ENCODE data around the gene AK4. TPM values are rescaled to one million over a fixed set of nuclear protein-coding genes. Genes with fewer than 3 reads are reported as not detected.

The AK4 gene
- polyA plus RNA-seq, 3 donors = 4.3 to 9.9 (median 6.7) TPM

DNA sequence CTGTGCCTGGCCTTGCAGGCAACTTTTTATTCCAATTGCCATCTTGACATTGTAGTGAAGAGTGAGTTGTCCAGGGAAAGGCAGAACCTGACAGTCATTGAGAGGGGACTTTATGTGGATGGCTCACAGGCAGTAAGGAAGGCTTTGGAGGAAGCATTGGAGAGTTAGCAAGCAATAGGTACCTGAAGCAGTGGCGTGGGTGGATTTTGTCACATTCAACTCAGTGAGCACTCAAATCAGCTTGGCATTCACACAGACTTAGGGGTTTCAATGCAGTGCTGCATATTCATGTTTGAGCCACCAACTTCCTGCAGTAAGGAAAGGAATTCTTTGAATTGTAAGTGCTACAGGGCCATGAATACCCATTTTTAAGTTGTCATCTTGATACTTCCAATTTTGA is 69.0 kb downstream of the AK4 start:
- H3K4me1 ChIP-seq (ENCODE audit: control insufficient read depth in 1 of 2, insufficient read depth in 2 of 2, low read length in 2 of 2) = no peaks in the 10 kb centered on the region
- no peak overlapping the region for H3K4me2 ChIP-seq (replicated peaks; ENCODE audit: extremely low read depth, low read length, poor library complexity, severe bottlenecking)
- H3K9ac ChIP-seq (ENCODE audit: insufficient read depth, low read length, poor library complexity, severe bottlenecking) = no peak overlapping the region
- H3K27ac ChIP-seq (ENCODE audit: low read depth in 1 of 2, low read length in 2 of 2) = no peak overlapping the region
- H3K4me3 ChIP-seq (replicated peaks in 1 of 3; ENCODE audit: low read depth in 2 of 3, low read length in 3 of 3) = no peak overlapping the region
- H2AFZ ChIP-seq (ENCODE audit: insufficient read depth, low read depth, low read length, poor library complexity, severe bottlenecking) = no peak overlapping the region
- TF ChIP-seq, protein P1, sequence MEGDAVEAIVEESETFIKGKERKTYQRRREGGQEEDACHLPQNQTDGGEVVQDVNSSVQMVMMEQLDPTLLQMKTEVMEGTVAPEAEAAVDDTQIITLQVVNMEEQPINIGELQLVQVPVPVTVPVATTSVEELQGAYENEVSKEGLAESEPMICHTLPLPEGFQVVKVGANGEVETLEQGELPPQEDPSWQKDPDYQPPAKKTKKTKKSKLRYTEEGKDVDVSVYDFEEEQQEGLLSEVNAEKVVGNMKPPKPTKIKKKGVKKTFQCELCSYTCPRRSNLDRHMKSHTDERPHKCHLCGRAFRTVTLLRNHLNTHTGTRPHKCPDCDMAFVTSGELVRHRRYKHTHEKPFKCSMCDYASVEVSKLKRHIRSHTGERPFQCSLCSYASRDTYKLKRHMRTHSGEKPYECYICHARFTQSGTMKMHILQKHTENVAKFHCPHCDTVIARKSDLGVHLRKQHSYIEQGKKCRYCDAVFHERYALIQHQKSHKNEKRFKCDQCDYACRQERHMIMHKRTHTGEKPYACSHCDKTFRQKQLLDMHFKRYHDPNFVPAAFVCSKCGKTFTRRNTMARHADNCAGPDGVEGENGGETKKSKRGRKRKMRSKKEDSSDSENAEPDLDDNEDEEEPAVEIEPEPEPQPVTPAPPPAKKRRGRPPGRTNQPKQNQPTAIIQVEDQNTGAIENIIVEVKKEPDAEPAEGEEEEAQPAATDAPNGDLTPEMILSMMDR (IDR thresholded peaks at IDR 0.05) = no peak
- H3K27me3 ChIP-seq (ENCODE audit: control insufficient read depth in 2 of 2, insufficient read depth in 2 of 2, low read length in 2 of 2) = no peaks in the 10 kb centered on the region
- no peaks in the 10 kb centered on the region for H3K9me3 Mint-ChIP-seq
- no peaks in the 10 kb centered on the region for H3K27me3 Mint-ChIP-seq (ENCODE audit: low read depth in 3 of 3)
- peaks cover 7 to 15% of the 10 kb centered on the region in 2 donors for H3K36me3 Mint-ChIP-seq
- no peak overlapping the region for H3K4me3 Mint-ChIP-seq
- H3K36me3 ChIP-seq (replicated peaks in 1 of 2; ENCODE audit: control insufficient read depth in 1 of 2, insufficient read depth in 2 of 2, low read length in 2 of 2) = peaks cover 0 to 11% of the 10 kb centered on the region in 2 donors
- H4K20me1 ChIP-seq (ENCODE audit: insufficient read depth, low read length) = no peaks in the 10 kb centered on the region
- H3K9me3 ChIP-seq (replicated peaks in 1 of 2; ENCODE audit: control insufficient read depth in 1 of 2, insufficient read depth in 1 of 2, low read length in 2 of 2) = no peaks in the 10 kb centered on the region
- peaks cover 6% of the 10 kb centered on the region for H3K4me1 Mint-ChIP-seq
- DNase-seq = no peak
- no peak overlapping the region for H3K27ac Mint-ChIP-seq
- intact Hi-C loops (cut with micrococcal nuclease) = no loop called here
- peaks cover 4% of the 10 kb centered on the region for H3K79me2 ChIP-seq (ENCODE audit: insufficient read depth, low read length)
- 100% methylated on average over 1 of the region's 1 CpG for WGBS (ENCODE audit: insufficient coverage)

DNA sequence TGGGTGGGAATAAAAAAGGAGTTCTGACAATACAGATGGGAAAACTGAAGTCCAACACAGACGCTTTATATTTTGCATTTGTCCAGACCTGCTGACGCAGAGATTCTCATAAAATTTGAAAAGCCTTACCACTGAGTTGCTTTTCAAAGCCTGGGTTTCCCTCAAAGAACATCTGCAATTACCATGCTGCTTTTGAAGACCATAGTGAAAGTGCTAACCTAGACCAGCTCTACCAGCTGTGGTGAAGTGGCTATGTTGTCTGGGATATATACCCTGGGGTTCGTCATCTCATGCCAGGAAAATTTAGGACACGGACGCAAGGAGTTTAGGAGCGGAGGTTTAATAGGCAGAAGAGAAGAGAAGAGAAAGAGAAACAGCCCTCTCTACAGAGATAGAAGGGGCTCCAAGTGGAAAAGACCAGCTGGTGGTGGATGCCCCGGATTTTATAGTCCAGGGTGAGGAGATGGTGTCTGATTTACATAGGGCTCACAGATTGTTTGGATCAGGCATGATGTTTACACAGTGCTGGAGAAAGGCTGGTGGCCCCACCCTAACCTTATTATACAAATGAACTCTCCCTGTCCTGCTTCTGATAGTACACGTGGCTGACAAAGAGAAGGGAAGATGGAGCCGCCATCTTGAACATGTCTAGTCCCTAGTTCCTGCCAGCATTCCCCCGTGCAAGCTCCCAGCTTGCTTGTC is 73.8 kb downstream of the AK4 start:
- Histone ChIP-seq H3K4me1 (ENCODE audit: control insufficient read depth in 1 of 2, insufficient read depth in 2 of 2, low read length in 2 of 2) (no peaks in the 10 kb centered on the region), H3K79me2 (ENCODE audit: insufficient read depth, low read length) (peaks cover under 1% of the 10 kb centered on the region), H3K4me3 (replicated peaks in 1 of 3; ENCODE audit: low read depth in 2 of 3, low read length in 3 of 3) (no peak overlapping the region), H3K27ac (ENCODE audit: low read depth in 1 of 2, low read length in 2 of 2) (no peak overlapping the region), H2AFZ (ENCODE audit: insufficient read depth, low read depth, low read length, poor library complexity, severe bottlenecking) (no peak overlapping the region), H3K27me3 (ENCODE audit: control insufficient read depth in 2 of 2, insufficient read depth in 2 of 2, low read length in 2 of 2) (no peaks in the 10 kb centered on the region), H3K4me2 (replicated peaks; ENCODE audit: extremely low read depth, low read length, poor library complexity, severe bottlenecking) (no peak overlapping the region), H3K9ac (ENCODE audit: insufficient read depth, low read length, poor library complexity, severe bottlenecking) (no peak overlapping the region), H4K20me1 (ENCODE audit: insufficient read depth, low read length) (no peaks in the 10 kb centered on the region), H3K36me3 (replicated peaks in 1 of 2; ENCODE audit: control insufficient read depth in 1 of 2, insufficient read depth in 2 of 2, low read length in 2 of 2) (peaks cover 3 to 26% of the 10 kb centered on the region in 2 donors), H3K9me3 (replicated peaks in 1 of 2; ENCODE audit: control insufficient read depth in 1 of 2, insufficient read depth in 1 of 2, low read length in 2 of 2) (no peaks in the 10 kb centered on the region)
- no peaks in the 10 kb centered on the region for H3K4me1 Mint-ChIP-seq
- no peaks in the 10 kb centered on the region for H3K9me3 Mint-ChIP-seq
- WGBS (ENCODE audit: insufficient coverage) = 100% methylated on average over 3 of the region's 10 CpGs
- H3K27ac Mint-ChIP-seq = no peak overlapping the region
- TF ChIP-seq, protein P1 (IDR thresholded peaks at IDR 0.05) = no peak
- H3K27me3 Mint-ChIP-seq (ENCODE audit: low read depth in 3 of 3) = no peaks in the 10 kb centered on the region
- no peak overlapping the region for H3K4me3 Mint-ChIP-seq
- intact Hi-C loops (cut with micrococcal nuclease) = no loop called here
- H3K36me3 Mint-ChIP-seq = peaks cover 25 to 32% of the 10 kb centered on the region in 2 donors
- DNase-seq = no peak

Measured in CD14-positive monocyte (primary cell).